Panc1 (cell line): ENCODE measurements around the gene TTC16. TPM values are rescaled to one million over a fixed set of nuclear protein-coding genes. Genes with fewer than 3 reads are reported as not detected.
"Not testable (repeated sequence)": the region's sequence is repeated elsewhere in the genome, so short reads cannot be mapped to it uniquely, and the experiment has no call there.

Source experiments
- ATAC-seq: fragments of 200-7000 bp; cut with Tn5 transposase; 2 replicates; pipeline ENCODE4 v1.9.1; 2020; ENCODE audit warnings: mild to moderate bottlenecking, moderate library complexity
- BruUV-seq: library from RNA; stranded (reverse); fragments of 400-500 nt; replicated peaks from 2 replicates; lab custom pipeline; 2021; lab: Mats Ljungman, UMichigan
- CTCF ChIA-PET: fragments of 300-600 bp; sonication (Branson Sonifier 250); formaldehyde crosslinking; loops from one replicate; lab custom pipeline; 2022; ENCODE audit warnings: antibody characterized with exemption; lab: Charles Lee
- POLR2A ChIA-PET: fragments of 300-600 bp; sonication (Branson Sonifier 250); formaldehyde crosslinking; loops from one replicate; lab custom pipeline; 2022; ENCODE audit warnings: antibody characterized with exemption; lab: Charles Lee
- DNase-seq: peaks from one replicate; pipeline ENCODE4 v3.0.0-alpha.2; 2010; ENCODE audit warnings: low read depth, low spot score
- H3K27ac ChIP-seq: 2 replicates; pipeline ENCODE4 v1.5.1; 2011; ENCODE audit warnings: mild to moderate bottlenecking, low read length, inconsistent platforms
- H3K27me3 ChIP-seq: fragments of 200-500 bp; sonication (Bioruptor generic); 2 replicates; pipeline ENCODE4 v1.6.0; 2014; ENCODE audit warnings: low read length, inconsistent platforms; ENCODE audit not compliant: control insufficient read depth, insufficient read depth
- H3K36me3 ChIP-seq: fragments of 200-500 bp; sonication (Bioruptor generic); 2 replicates; pipeline ENCODE4 v1.5.1; 2014; ENCODE audit warnings: inconsistent platforms, mild to moderate bottlenecking, low read length, moderate library complexity; ENCODE audit not compliant: control insufficient read depth, insufficient read depth
- H3K4me1 ChIP-seq: 2 replicates; pipeline ENCODE4 v1.5.1; 2011; ENCODE audit warnings: inconsistent platforms, mild to moderate bottlenecking, low read length, moderate library complexity; ENCODE audit not compliant: control insufficient read depth, insufficient read depth
- H3K4me3 ChIP-seq, 2 experiments: 2 replicates each; pipeline ENCODE4 v1.5.1; 2011 to 2012; ENCODE audit warnings: low read depth in 2 of 2, low read length in 2 of 2, mild to moderate bottlenecking in 2 of 2, inconsistent platforms in 1 of 2, moderate library complexity in 1 of 2
- H3K9me3 ChIP-seq: fragments of 200-500 bp; sonication (Bioruptor generic); 2 replicates; pipeline ENCODE4 v1.5.1; 2014; ENCODE audit warnings: low read depth, mild to moderate bottlenecking, inconsistent platforms, low read length, moderate library complexity; ENCODE audit not compliant: control insufficient read depth, insufficient read depth
- CTCF ChIP-seq: fragments of 450-650 bp; IDR thresholded peaks from 2 replicates; pipeline ENCODE4 v1.5.1; 2017; ENCODE audit warnings: mild to moderate bottlenecking
- POLR2AphosphoS5 ChIP-seq: IDR thresholded peaks from 2 replicates; pipeline ENCODE4 v1.6.1; 2012; ENCODE audit warnings: mild to moderate bottlenecking, low read depth, low read length, moderate library complexity
- REST ChIP-seq, 2 experiments: IDR thresholded peaks; 2 replicates each; pipeline ENCODE4 v1.6.1; 2011 to 2012; ENCODE audit warnings: low read depth in 2 of 2, control low read depth in 1 of 2, low read length in 1 of 2, mild to moderate bottlenecking in 1 of 2, moderate library complexity in 1 of 2; ENCODE audit not compliant: insufficient read depth in 1 of 2
- SIN3A ChIP-seq: IDR thresholded peaks from 2 replicates; pipeline ENCODE4 v1.6.1; 2012; ENCODE audit warnings: low read depth, mild to moderate bottlenecking, low read length, moderate library complexity, borderline replicate concordance; ENCODE audit not compliant: insufficient read depth
- TCF7L2 ChIP-seq: IDR thresholded peaks from 2 replicates; pipeline ENCODE4 v1.6.1; 2011; ENCODE audit warnings: mild to moderate bottlenecking, low read depth, low read length, inconsistent platforms
- in situ Hi-C: cut with HindIII; loops from 2 replicates; pipeline ENCODE4 v1.10.0; 2016; ENCODE audit warnings: low sequenced_read_pairs, low pct_unique_long_range_greater_than_20kb
- intact Hi-C: fragments of 100-400 bp; cut with micrococcal nuclease; formaldehyde crosslinking; loops from one replicate; pipeline ENCODE4 v1.10.0; 2022; ENCODE audit not compliant: unreplicated experiment
- total RNA-seq: library from RNA; stranded (reverse); gene quantifications from one replicate; pipeline ENCODE4 v1.2.1, GENCODE V29; 2021; ENCODE audit not compliant: unreplicated experiment

The TTC16 gene
- total RNA-seq, 1 experiment from 2014 or later, result 0.05 TPM

GRCh38 chr9:127755061-127756060 is 39.5 kb downstream of the TTC16 start:
- H3K9me3 ChIP-seq, result no peaks in the 10 kb centered on the region
- peak overlapping the region in 1 of 2 experiments; percentile 13; a peak in 2 of 4 replicates for H3K4me3 ChIP-seq
- H3K27ac ChIP-seq, result no peak overlapping the region
- intact Hi-C loops (no loop called here), in situ Hi-C loops (no loop called here)
- H3K4me1 ChIP-seq, result no peaks in the 10 kb centered on the region
- DNase-seq (no peak), ATAC-seq (peak; percentile 53; the same call in 1 of the 2 replicates)
- ChIA-PET CTCF (interaction anchor here (0.9 kb wide), 1 partner anchor 16 kb away, joined by 4 read pairs; no protein-coding TSS in a partner anchor), POLR2A (interaction anchor here (1.1 kb wide), 1 partner anchor 10 kb away, joined by 3 read pairs; no protein-coding TSS in a partner anchor)
- peaks cover 2% of the 10 kb centered on the region; the same call in 1 of the 2 replicates for H3K27me3 ChIP-seq
- no TSS peak for BruUV-seq
- no peaks in the 10 kb centered on the region for H3K36me3 ChIP-seq
- no peak for TF ChIP-seq TCF7L2

- ChIA-PET POLR2A (interaction anchor here (1.1 kb wide), 1 partner anchor 9 kb away, joined by 3 read pairs; no protein-coding TSS in a partner anchor), CTCF (interaction anchor here (0.7 to 0.9 kb wide), 2 partner anchors 15 to 342 kb away, joined by 4 to 14 read pairs; no protein-coding TSS in a partner anchor)
- intact Hi-C loops, result no loop called here
- no TSS peak for BruUV-seq
- DNase-seq (no peak), ATAC-seq (no peak)
- Histone ChIP-seq H3K9me3 (no peaks in the 10 kb centered on the region), H3K27me3 (peaks cover 2% of the 10 kb centered on the region; the same call in 1 of the 2 replicates), H3K4me3 (no peak overlapping the region), H3K27ac (no peak overlapping the region), H3K4me1 (no peaks in the 10 kb centered on the region), H3K36me3 (no peaks in the 10 kb centered on the region)
- in situ Hi-C loops, result no loop called here
- TF ChIP-seq REST (IDR thresholded peaks at IDR 0.05; ENCODE audit: insufficient read depth in 1 of 2, low read depth in 2 of 2, low read length in 1 of 2) (no peak), CTCF (no peak), SIN3A (no peak), TCF7L2 (no peak), POLR2AphosphoS5 (no peak)
Measured at GRCh38 chr9:127756233-127756632, 40.4 kb downstream of the TTC16 start.

GRCh38 chr9:127756776-127757175 is 40.9 kb downstream of the TTC16 start:
- intact Hi-C loops, in situ Hi-C loops, H3K27me3 ChIP-seq, H3K36me3 ChIP-seq, BruUV-seq, H3K9me3 ChIP-seq, H3K27ac ChIP-seq, H3K4me3 ChIP-seq, ATAC-seq, DNase-seq, H3K4me1 ChIP-seq: not testable (repeated sequence)
- ChIA-PET POLR2A (interaction anchor here (0.5 kb wide), 1 partner anchor 24 kb away, joined by 3 read pairs; no protein-coding TSS in a partner anchor), CTCF (interaction anchor here (0.7 kb wide), 1 partner anchor 531 kb away, joined by 3 read pairs; no protein-coding TSS in a partner anchor)
